IPS-18c (cell line): ENCODE results near the gene CFD.
A peak's percentile ranks its signal among the peaks of the same experiment; 100 is the strongest.

ENCODE experiments used
- H3K4me3 ChIP-seq: 2 replicates; pipeline ENCODE4 v1.7.0; 2013; ENCODE audit warnings: low read depth, mild to moderate bottlenecking, low read length, moderate library complexity; ENCODE audit not compliant: insufficient read depth
- H3K9me3 ChIP-seq: one replicate; pipeline ENCODE4 v1.6.1; 2013; ENCODE audit warnings: mild to moderate bottlenecking, low read length, moderate library complexity; ENCODE audit not compliant: control insufficient read depth, insufficient read depth

Gene CFD

DNA sequence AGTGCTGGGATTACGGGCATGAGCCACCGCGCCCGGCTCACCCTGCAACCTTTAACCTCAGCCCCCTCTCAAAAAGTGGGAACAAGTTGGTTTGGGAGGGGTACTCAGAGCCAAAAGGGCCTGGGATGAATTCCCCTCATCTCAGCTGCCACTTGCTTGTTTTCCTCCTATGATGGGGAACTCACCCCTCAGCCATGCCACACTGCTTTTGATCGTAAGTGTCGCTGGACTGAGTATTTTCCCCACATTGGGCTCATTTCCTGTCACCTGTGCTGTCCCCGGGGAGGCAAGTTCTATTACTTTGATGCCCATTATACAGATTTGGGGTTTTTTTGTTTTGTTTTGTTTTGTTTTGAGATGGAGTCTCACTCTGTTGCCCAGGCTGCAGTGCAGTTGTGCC lies 47.0 kb downstream of the CFD start:
- Histone ChIP-seq H3K4me3 (no peak overlapping the region), H3K9me3 (peaks cover 2% of the 10 kb centered on the region)

DNA sequence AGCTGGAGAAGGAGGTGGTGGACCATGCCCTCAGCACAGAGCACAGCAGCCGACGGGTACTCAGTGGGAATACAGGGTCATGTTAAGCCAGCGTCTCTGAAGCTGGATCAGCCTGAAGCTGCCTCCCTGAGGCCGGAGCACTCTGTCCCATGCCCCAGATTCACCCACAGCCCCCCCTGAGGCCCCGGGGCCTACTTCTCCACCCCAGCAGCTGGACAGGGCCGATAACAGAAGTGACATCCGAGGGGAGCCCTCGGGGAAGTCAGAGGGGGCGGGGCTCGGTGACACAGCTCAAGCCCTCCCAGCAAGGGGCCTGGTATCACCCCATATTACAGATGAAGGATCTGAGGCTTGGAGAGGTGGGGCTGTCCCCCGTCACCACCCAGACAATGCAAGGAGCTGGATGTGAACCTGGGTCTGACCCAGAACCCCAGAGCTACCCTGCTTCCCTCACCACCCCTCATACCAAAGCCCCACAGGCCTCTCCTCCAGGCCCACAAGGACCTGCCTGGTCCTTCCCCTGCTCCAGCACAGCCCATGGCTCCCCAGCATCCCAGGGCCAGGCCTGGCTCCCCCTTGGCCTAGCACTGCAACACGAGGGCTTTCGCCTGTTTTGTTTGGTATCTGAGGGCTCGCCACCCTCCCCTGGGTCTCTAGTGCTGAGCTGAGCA lies 47.9 kb downstream of the CFD start:
- Histone ChIP-seq H3K9me3 (peaks cover 2% of the 10 kb centered on the region), H3K4me3 (no peak overlapping the region)

DNA sequence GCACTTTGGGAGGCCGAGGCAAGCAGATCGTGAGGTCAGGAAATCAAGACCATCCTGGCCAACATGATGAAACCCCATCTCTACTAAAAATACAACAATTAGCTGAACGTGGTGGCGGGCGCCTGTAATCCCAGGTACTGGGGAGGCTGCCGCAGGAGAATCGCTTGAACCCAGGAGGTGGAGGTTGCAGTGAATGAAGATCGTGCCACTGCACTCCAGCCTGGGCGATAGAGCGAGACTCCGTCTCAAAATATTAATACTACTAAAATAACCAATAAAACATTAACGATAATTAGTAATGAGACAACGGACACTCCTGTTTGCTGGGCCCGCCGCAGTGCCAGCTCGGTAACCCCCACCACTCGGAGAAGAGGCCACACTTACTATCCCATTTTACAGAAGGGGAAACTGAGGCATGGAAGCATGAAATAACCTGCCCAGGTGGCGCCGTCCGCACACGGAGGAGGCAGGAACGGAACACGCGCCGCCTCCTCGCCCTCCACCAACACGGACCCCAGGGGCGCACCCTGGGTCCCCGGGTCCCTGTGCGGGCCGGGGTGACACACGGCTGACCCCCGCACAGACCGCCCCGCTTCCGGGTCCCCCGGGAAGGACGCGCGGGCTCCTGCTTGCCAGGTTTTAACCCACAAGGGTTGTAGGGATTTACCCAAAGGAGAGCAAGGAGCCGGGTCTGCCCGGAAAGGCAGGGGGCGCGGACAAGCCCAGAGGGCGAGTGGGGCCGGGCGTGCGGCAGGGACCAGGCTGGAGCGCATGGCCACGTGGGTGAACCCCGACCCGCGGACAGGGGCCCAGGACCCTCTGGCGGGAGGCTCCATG lies 52.0 kb downstream of the CFD start:
- H3K4me3 ChIP-seq, result peak overlapping the region; percentile 24; the same call in 1 of the 2 replicates
- no peaks in the 10 kb centered on the region for H3K9me3 ChIP-seq

DNA sequence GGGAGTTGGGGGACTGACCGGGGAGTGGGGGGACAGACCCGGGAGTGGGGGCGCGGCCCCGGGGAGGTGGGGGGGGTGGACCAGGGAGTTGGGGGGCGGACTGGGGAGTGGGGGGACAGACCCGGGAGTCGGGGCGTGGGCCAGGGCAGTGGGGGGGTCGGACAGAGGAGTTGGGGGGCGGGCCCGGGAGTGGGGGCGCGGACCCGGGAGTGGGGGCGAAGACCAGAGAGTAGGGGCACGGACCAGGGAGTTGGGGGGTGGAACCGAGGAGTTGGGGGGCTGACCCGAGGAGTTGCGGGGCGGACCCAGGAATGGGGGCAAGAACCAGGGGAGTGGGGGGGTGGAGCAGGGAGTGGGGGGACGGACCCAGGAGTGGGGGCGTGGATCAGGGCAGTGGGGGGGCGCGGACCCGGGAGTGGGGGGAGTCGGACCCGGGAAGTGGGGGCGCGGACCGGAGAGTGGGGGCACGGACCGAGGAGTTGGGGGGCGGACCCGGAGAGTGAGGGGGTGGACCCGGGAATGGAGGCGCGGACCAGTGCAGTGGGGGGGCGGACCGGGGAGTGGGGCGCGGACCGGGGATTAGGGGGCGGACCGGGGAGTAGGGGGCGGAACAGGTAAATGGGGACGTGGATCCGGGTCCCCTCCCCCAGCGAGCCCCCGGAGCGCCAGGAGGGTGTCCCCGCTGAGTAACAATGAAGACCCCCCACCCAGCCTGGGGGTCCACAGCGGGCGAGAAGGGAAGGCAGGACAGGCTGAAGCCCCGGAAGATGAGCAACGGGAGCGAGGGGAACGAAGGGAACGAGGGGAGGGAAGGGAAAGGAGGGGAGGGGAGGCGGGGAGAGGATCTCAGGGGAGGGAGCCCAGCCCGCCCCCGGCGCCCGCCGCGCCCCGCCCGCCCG lies 53.0 kb downstream of the CFD start:
- Histone ChIP-seq H3K4me3 (peak overlapping the region; percentile 65), H3K9me3 (no peaks in the 10 kb centered on the region)
